ENCODE measurements around the gene SENP6. TPM values are rescaled to one million over a fixed set of nuclear protein-coding genes. Genes with fewer than 3 reads are reported as not detected.
"Not testable (repeated sequence)": the region's sequence is repeated elsewhere in the genome, so short reads cannot be mapped to it uniquely, and the experiment has no call there.

The SENP6 gene
- total and polyA plus RNA-seq, 7 donors, result 18.0 to 157 (median 122) TPM

GRCh38 chr6:75624335-75624734 is 22.7 kb downstream of the SENP6 start:
- Histone ChIP-seq H3K27ac (no peak overlapping the region), H3K27me3 (no peaks in the 10 kb centered on the region), H3K36me3 (peaks cover 0 to 40% (median 4%) of the 10 kb centered on the region in 4 donors), H3K4me3 (no peak overlapping the region), H3K4me1 (peaks cover 0 to 43% (median 34%) of the 10 kb centered on the region in 4 donors), H3K9me3 (no peaks in the 10 kb centered on the region)
- intact Hi-C loops (cut with DNase I), result no loop called here
- no peak for DNase-seq
- WGBS, 2 donors, result 91 to 93% methylated on average over 4 of the region's 4 CpGs
- TF ChIP-seq EP300 (IDR thresholded peaks at IDR 0.05), result no peak
- TF ChIP-seq POLR2A (IDR thresholded peaks at IDR 0.05), result no peak
- TF ChIP-seq POLR2AphosphoS5 (IDR thresholded peaks at IDR 0.05), result no peak

DNA sequence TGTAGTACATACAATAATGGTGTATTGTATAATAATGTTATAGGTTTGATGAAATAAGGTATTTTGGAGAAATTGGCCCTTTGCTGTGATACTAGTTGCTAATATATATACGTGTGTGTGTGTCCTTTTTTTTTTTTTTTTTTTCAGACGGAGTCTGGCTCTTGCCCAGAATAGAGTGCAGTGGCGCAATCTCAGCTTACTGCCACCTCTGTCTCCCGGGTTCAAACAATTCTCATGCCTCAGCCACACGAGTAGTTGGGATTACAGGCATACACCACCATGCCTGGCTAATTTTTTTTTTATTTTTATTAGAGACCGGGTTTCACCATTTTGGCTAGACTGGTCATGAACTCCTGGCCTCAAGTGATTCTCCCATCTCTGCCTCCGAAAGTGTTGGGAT is 23.3 kb downstream of the SENP6 start:
- TF ChIP-seq POLR2A (IDR thresholded peaks at IDR 0.05) (no peak), CTCF (IDR thresholded peaks at IDR 0.05) (no peak), EP300 (IDR thresholded peaks at IDR 0.05) (no peak), POLR2AphosphoS5 (IDR thresholded peaks at IDR 0.05) (no peak)
- peak overlapping the region in 1 of 4 donors; percentile 44 for H3K27ac ChIP-seq
- intact Hi-C loops (cut with DNase I), result no loop called here
- H3K9me3 ChIP-seq, result no peaks in the 10 kb centered on the region
- DNase-seq, result no peak
- peaks cover 0 to 47% (median 4%) of the 10 kb centered on the region in 4 donors for H3K36me3 ChIP-seq
- H3K27me3 ChIP-seq, result no peaks in the 10 kb centered on the region
- H3K4me1 ChIP-seq, result peaks cover 0 to 36% (median 28%) of the 10 kb centered on the region in 4 donors
- no peak overlapping the region for H3K4me3 ChIP-seq
- WGBS, 2 donors, result 81 to 86% methylated on average over 7 of the region's 7 CpGs

GRCh38 chr6:75626561-75626960 is 24.9 kb downstream of the SENP6 start:
- WGBS, 2 donors, result 95% methylated on average over 2 of the region's 2 CpGs
- H3K9me3 ChIP-seq, result no peaks in the 10 kb centered on the region
- TF ChIP-seq CTCF (IDR thresholded peaks at IDR 0.05), result no peak
- TF ChIP-seq POLR2A (IDR thresholded peaks at IDR 0.05), result no peak
- TF ChIP-seq POLR2AphosphoS5 (IDR thresholded peaks at IDR 0.05), result no peak
- H3K27ac ChIP-seq, result no peak overlapping the region
- H3K4me3 ChIP-seq, result no peak overlapping the region
- H3K4me1 ChIP-seq, result peaks cover 0 to 29% (median 17%) of the 10 kb centered on the region in 4 donors
- no peaks in the 10 kb centered on the region for H3K27me3 ChIP-seq
- intact Hi-C loops (cut with DNase I), result no loop called here
- peaks cover 0 to 53% (median 4%) of the 10 kb centered on the region in 4 donors for H3K36me3 ChIP-seq
- no peak for DNase-seq

GRCh38 chr6:75627708-75628107 is 26.0 kb downstream of the SENP6 start:
- 96% methylated on average over 9 of the region's 9 CpGs for WGBS, 2 donors
- H3K27ac ChIP-seq; intact Hi-C loops (cut with DNase I); DNase-seq; H3K4me3 ChIP-seq; H3K27me3 ChIP-seq; H3K9me3 ChIP-seq: not testable (repeated sequence)
- peaks cover 0 to 53% (median 4%) of the 10 kb centered on the region in 4 donors for H3K36me3 ChIP-seq
- H3K4me1 ChIP-seq, result peaks cover 0 to 29% (median 15%) of the 10 kb centered on the region in 4 donors

GRCh38 chr6:75631859-75632635 is 30.4 kb downstream of the SENP6 start:
- Histone ChIP-seq H3K36me3 (peaks cover 0 to 56% (median 3%) of the 10 kb centered on the region in 4 donors), H3K4me3 (no peak overlapping the region), H3K4me1 (peaks cover 0 to 34% (median 20%) of the 10 kb centered on the region in 4 donors), H3K27ac (peak overlapping the region in 2 of 4 donors; percentile 15 to 51), H3K9me3 (no peaks in the 10 kb centered on the region), H3K27me3 (no peaks in the 10 kb centered on the region)
- intact Hi-C loops (cut with DNase I), result no loop called here
- no peak for DNase-seq
- WGBS, 2 donors, result 94% methylated on average over 5 of the region's 5 CpGs
- no peak for TF ChIP-seq POLR2A (IDR thresholded peaks at IDR 0.05)
- TF ChIP-seq EP300 (IDR thresholded peaks at IDR 0.05), result no peak
- TF ChIP-seq POLR2AphosphoS5 (IDR thresholded peaks at IDR 0.05), result no peak
- no peak for TF ChIP-seq CTCF (IDR thresholded peaks at IDR 0.05)

All from sigmoid colon (tissue), 7 donors.